Neural progenitor cell (in vitro differentiated cells): ENCODE results near the gene TENT5C. TPM values are rescaled to one million over a fixed set of nuclear protein-coding genes. Genes with fewer than 3 reads are reported as not detected.

Experiments used
- DNase-seq: peaks from one replicate; pipeline ENCODE4 v3.0.0-alpha.2; 2016; ENCODE audit warnings: low spot score
- H2AFZ ChIP-seq: fragments of 200-600 bp; sonication (generic); replicated peaks from 2 replicates; pipeline ENCODE4 v1.6.1; 2016; ENCODE audit warnings: antibody characterized with exemption
- H3F3A ChIP-seq: fragments of 200-600 bp; sonication (generic); 2 replicates; pipeline ENCODE4 v1.6.1; 2016; ENCODE audit warnings: antibody characterized with exemption, low read depth
- H3K27ac ChIP-seq: fragments of 200-600 bp; sonication (generic); 2 replicates; pipeline ENCODE4 v1.5.1; 2016; ENCODE audit warnings: mild to moderate bottlenecking
- H3K27me3 ChIP-seq: fragments of 200-600 bp; sonication (generic); 2 replicates; pipeline ENCODE4 v1.6.1; 2016; ENCODE audit warnings: mild to moderate bottlenecking, moderate library complexity
- H3K36me3 ChIP-seq: fragments of 200-600 bp; sonication (generic); 2 replicates; pipeline ENCODE4 v1.5.1; 2016
- H3K4me1 ChIP-seq: fragments of 200-600 bp; sonication (generic); 2 replicates; pipeline ENCODE4 v1.6.1; 2016; ENCODE audit warnings: mixed run types
- H3K4me2 ChIP-seq: fragments of 200-600 bp; sonication (generic); 2 replicates; pipeline ENCODE4 v1.6.1; 2016
- H3K4me3 ChIP-seq: fragments of 200-600 bp; sonication (generic); 2 replicates; pipeline ENCODE4 v1.5.1; 2016
- H3K79me2 ChIP-seq: fragments of 200-600 bp; sonication (generic); 2 replicates; pipeline ENCODE4 v1.6.1; 2016; ENCODE audit warnings: low read depth
- H3K9ac ChIP-seq: fragments of 200-600 bp; sonication (generic); 2 replicates; pipeline ENCODE4 v1.6.1; 2016
- H3K9me3 ChIP-seq: fragments of 200-600 bp; sonication (generic); 2 replicates; pipeline ENCODE4 v1.5.1; 2016; ENCODE audit warnings: low read depth
- H4K20me1 ChIP-seq: fragments of 200-600 bp; sonication (generic); 2 replicates; pipeline ENCODE4 v1.6.1; 2016; ENCODE audit warnings: low read depth
- H3K27ac Mint-ChIP-seq: 3 replicates; pipeline ENCODE4 v1.8.0; 2021; ENCODE audit warnings: mixed read lengths
- H3K27me3 Mint-ChIP-seq: 2 replicates; pipeline ENCODE4 v1.8.0; 2022; ENCODE audit warnings: low read depth, mild to moderate bottlenecking, inconsistent platforms, moderate library complexity, mixed read lengths; ENCODE audit not compliant: insufficient read depth
- H3K36me3 Mint-ChIP-seq: 3 replicates; pipeline ENCODE4 v1.8.0; 2021; ENCODE audit warnings: mixed read lengths
- H3K4me1 Mint-ChIP-seq: 3 replicates; pipeline ENCODE4 v1.8.0; 2021; ENCODE audit warnings: mixed read lengths
- H3K4me3 Mint-ChIP-seq: 3 replicates; pipeline ENCODE4 v1.8.0; 2021; ENCODE audit warnings: mild to moderate bottlenecking, moderate library complexity, mixed read lengths
- H3K9me3 Mint-ChIP-seq: 3 replicates; pipeline ENCODE4 v1.8.0; 2020; ENCODE audit warnings: mixed read lengths
- EZH2 ChIP-seq: fragments of 200-600 bp; sonication (generic); IDR thresholded peaks from 2 replicates; pipeline ENCODE4 v1.6.1; 2017; ENCODE audit warnings: antibody characterized with exemption, mild to moderate bottlenecking, moderate library complexity
- EZH2phosphoT487 ChIP-seq: fragments of 200-600 bp; sonication (generic); IDR thresholded peaks from 2 replicates; pipeline ENCODE4 v1.6.1; 2017; ENCODE audit warnings: antibody characterized with exemption
- total RNA-seq: library from RNA; depleted of rRNA; stranded (reverse); fragments of >200 nt; gene quantifications from 2 replicates; pipeline ENCODE4 v1.2.3, GENCODE V29; 2015; ENCODE audit warnings: low replicate concordance
- TF ChIP-seq, protein P1 (sequence below): fragments of 200-600 bp; sonication (generic); IDR thresholded peaks from 2 replicates; pipeline ENCODE4 v1.5.1; 2017; ENCODE audit warnings: antibody characterized with exemption, mild to moderate bottlenecking

The TENT5C gene
- total RNA-seq, 1 donor from 2014 or later: 0.39 TPM

DNA sequence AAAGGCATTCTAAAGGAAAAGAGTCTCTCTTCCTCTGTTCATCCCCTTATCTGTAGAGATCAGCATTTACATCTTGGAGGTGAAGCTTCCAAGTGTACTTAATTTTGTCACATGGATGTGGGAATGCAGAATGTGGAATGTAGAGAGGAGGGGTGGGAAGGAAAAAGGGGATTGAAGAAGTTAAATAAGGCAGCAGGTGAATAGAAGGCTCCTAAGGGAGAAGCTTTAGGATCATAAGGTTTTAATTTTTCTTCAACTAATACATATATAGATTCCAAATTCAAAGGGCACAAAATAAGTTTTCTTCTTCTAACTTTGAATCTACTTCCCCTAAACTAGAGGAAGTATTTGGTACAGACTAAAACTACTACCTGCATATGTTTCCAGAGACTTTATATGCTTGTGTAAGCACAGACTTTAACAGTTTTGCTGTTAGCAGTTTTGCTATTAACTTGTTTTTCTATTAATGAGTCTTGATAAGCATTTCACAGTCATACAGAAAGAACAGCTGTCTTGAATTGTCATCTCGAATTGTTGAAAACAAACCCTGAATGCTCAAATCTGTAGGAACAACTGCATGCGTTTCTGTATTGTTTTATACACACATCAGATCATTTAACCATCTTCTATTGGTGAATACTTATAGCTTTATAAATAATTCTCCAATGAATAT lies 12.7 kb downstream of the TENT5C start:
- Histone ChIP-seq H3K9me3 (no peaks in the 10 kb centered on the region), H3K27me3 (no peaks in the 10 kb centered on the region), H3K4me3 (no peak overlapping the region), H3F3A (no peaks in the 10 kb centered on the region), H2AFZ (no peak overlapping the region), H4K20me1 (no peaks in the 10 kb centered on the region), H3K27ac (no peak overlapping the region), H3K9ac (no peak overlapping the region), H3K79me2 (no peaks in the 10 kb centered on the region), H3K36me3 (no peaks in the 10 kb centered on the region), H3K4me1 (no peaks in the 10 kb centered on the region), H3K4me2 (no peak overlapping the region)
- Mint-ChIP-seq H3K4me1 (no peaks in the 10 kb centered on the region), H3K4me3 (no peak overlapping the region), H3K36me3 (no peaks in the 10 kb centered on the region), H3K27me3 (peaks cover 10% of the 10 kb centered on the region), H3K27ac (no peak overlapping the region), H3K9me3 (no peaks in the 10 kb centered on the region)
- TF ChIP-seq EZH2phosphoT487 (no peak), EZH2 (no peak)
- TF ChIP-seq, protein P1, sequence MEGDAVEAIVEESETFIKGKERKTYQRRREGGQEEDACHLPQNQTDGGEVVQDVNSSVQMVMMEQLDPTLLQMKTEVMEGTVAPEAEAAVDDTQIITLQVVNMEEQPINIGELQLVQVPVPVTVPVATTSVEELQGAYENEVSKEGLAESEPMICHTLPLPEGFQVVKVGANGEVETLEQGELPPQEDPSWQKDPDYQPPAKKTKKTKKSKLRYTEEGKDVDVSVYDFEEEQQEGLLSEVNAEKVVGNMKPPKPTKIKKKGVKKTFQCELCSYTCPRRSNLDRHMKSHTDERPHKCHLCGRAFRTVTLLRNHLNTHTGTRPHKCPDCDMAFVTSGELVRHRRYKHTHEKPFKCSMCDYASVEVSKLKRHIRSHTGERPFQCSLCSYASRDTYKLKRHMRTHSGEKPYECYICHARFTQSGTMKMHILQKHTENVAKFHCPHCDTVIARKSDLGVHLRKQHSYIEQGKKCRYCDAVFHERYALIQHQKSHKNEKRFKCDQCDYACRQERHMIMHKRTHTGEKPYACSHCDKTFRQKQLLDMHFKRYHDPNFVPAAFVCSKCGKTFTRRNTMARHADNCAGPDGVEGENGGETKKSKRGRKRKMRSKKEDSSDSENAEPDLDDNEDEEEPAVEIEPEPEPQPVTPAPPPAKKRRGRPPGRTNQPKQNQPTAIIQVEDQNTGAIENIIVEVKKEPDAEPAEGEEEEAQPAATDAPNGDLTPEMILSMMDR: no peak
- no peak for DNase-seq

DNA sequence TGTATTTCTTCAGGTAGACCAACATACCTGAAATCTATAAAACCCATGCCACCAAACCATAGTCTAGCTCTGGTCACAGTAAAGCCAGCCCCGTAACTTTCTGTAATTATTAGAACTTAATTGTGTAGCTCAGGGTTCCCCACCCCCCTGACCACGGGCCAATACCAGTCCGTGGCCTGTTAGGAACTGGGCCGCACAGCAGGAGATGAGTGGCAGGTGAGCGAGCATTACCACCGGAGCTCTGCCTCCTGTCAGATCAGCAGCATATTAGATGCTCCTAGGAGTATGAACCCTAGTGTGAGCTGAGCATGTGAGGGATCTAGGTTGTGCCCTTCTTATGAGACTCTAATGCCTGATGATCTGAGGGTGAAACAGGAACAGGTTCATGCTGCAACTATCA lies 14.6 kb downstream of the TENT5C start:
- no peak overlapping the region for H3K4me2 ChIP-seq
- no peak overlapping the region for H3K9ac ChIP-seq
- Mint-ChIP-seq H3K27me3 (peaks cover 9% of the 10 kb centered on the region), H3K27ac (no peak overlapping the region), H3K4me3 (no peak overlapping the region), H3K9me3 (no peaks in the 10 kb centered on the region), H3K36me3 (no peaks in the 10 kb centered on the region), H3K4me1 (no peaks in the 10 kb centered on the region)
- H3K27me3 ChIP-seq: no peaks in the 10 kb centered on the region
- no peak for DNase-seq
- H3F3A ChIP-seq: no peaks in the 10 kb centered on the region
- TF ChIP-seq, protein P1: no peak
- TF ChIP-seq EZH2 (no peak), EZH2phosphoT487 (no peak)
- H3K79me2 ChIP-seq: no peaks in the 10 kb centered on the region
- no peaks in the 10 kb centered on the region for H3K9me3 ChIP-seq
- H4K20me1 ChIP-seq: no peaks in the 10 kb centered on the region
- no peak overlapping the region for H3K27ac ChIP-seq
- H2AFZ ChIP-seq: no peak overlapping the region
- no peaks in the 10 kb centered on the region for H3K36me3 ChIP-seq
- no peak overlapping the region for H3K4me3 ChIP-seq
- H3K4me1 ChIP-seq: no peaks in the 10 kb centered on the region

DNA sequence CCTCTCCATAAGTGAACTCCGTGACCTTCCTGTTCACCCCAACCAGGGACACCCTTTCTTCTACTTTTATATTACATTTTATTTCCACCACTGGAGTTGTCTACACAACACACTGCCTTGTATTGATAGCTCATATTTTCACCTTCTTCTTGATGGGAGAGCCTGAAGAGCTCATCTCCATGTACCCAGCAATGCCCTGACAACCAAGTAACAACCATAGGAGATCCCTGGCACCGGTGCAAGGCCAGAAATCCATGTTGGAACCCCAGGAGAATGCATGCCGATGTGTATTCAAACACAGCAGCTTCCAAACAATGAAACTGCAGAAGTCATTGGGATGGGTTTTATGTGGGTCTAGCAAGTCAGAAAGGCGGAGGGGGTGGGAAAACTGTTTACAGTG lies 15.5 kb downstream of the TENT5C start:
- Histone ChIP-seq H3K9ac (no peak overlapping the region), H3K4me2 (no peak overlapping the region), H3K4me1 (no peaks in the 10 kb centered on the region), H3K4me3 (no peak overlapping the region), H3K9me3 (no peaks in the 10 kb centered on the region), H3K36me3 (no peaks in the 10 kb centered on the region), H3K27me3 (no peaks in the 10 kb centered on the region), H3K27ac (no peak overlapping the region), H3K79me2 (no peaks in the 10 kb centered on the region), H4K20me1 (no peaks in the 10 kb centered on the region), H3F3A (no peaks in the 10 kb centered on the region), H2AFZ (no peak overlapping the region)
- Mint-ChIP-seq H3K36me3 (no peaks in the 10 kb centered on the region), H3K4me1 (no peaks in the 10 kb centered on the region), H3K4me3 (no peak overlapping the region), H3K9me3 (no peaks in the 10 kb centered on the region), H3K27me3 (peaks cover 9% of the 10 kb centered on the region), H3K27ac (no peak overlapping the region)
- DNase-seq: no peak
- TF ChIP-seq EZH2phosphoT487 (no peak), EZH2 (no peak)
- TF ChIP-seq, protein P1: no peak
